B cell (primary cell): Measurements from ENCODE around the gene THAP8. TPM values are rescaled to one million over a fixed set of nuclear protein-coding genes. Genes with fewer than 3 reads are reported as not detected.
"Not testable (repeated sequence)": the region's sequence is repeated elsewhere in the genome, so short reads cannot be mapped to it uniquely, and the experiment has no call there.

ENCODE experiments used
- ATAC-seq: fragments of 200-7000 bp; cut with Tn5 transposase; one replicate; pipeline ENCODE4 v1.10.0; 2021; ENCODE audit warnings: low read depth, mild to moderate bottlenecking, moderate number of reproducible peaks, moderate library complexity
- CTCF ChIA-PET: fragments of 350-600 bp; sonication (Branson Sonifier 250); formaldehyde crosslinking; loops from one replicate; lab custom pipeline; 2021; ENCODE audit warnings: antibody characterized with exemption, inconsistent platforms; lab: Charles Lee
- POLR2A ChIA-PET: fragments of 350-600 bp; sonication (Branson Sonifier 250); formaldehyde crosslinking; loops from one replicate; lab custom pipeline; 2021; ENCODE audit warnings: antibody characterized with exemption; lab: Charles Lee
- DNase-seq: peaks from one replicate; pipeline ENCODE4 v3.0.0; 2013
- H2AFZ ChIP-seq: 2 replicates; pipeline ENCODE4 v1.6.1; 2012; ENCODE audit warnings: mild to moderate bottlenecking, low read depth, low read length; ENCODE audit not compliant: insufficient read depth, poor library complexity, severe bottlenecking
- H3K27ac ChIP-seq, 2 donors: 1 replicate in 1 of 2; 2 replicates in 1 of 2; pipeline ENCODE4 v1.5.1; 2012 to 2013; ENCODE audit warnings: low read length in 2 of 2, mild to moderate bottlenecking in 2 of 2, moderate library complexity in 1 of 2
- H3K27me3 ChIP-seq, 4 experiments: fragments of 200-600 bp in 1 of 4; sonication (generic) in 1 of 4; replicated peaks in 1 of 4; 1 replicate in 2 of 4; 2 replicates in 2 of 4; pipeline versions ENCODE4 v1.6.1 to v1.7.0; 2013 to 2016; ENCODE audit warnings: low read length in 3 of 4, mild to moderate bottlenecking in 2 of 4, mixed read lengths in 1 of 4, moderate library complexity in 1 of 4; ENCODE audit not compliant: insufficient read depth in 4 of 4, control insufficient read depth in 3 of 4; ENCODE audit errors: control extremely low read depth in 1 of 4
- H3K36me3 ChIP-seq, 2 experiments: replicated peaks in 1 of 2; 1 replicate in 1 of 2; 2 replicates in 1 of 2; pipeline versions ENCODE4 v1.6.1 to v1.7.1; 2013; ENCODE audit warnings: low read length in 1 of 2; ENCODE audit not compliant: insufficient read depth in 2 of 2, control insufficient read depth in 1 of 2; ENCODE audit errors: control extremely low read depth in 1 of 2, extremely low read depth in 1 of 2
- H3K4me1 ChIP-seq, 2 donors: fragments of 200-600 bp in 1 of 2; sonication (generic) in 1 of 2; 1 replicate in 1 of 2; 2 replicates in 1 of 2; pipeline versions ENCODE4 v1.5.1 to v1.6.1; 2013 to 2017; ENCODE audit warnings: low read length in 2 of 2; ENCODE audit not compliant: control insufficient read depth in 2 of 2, insufficient read depth in 2 of 2
- H3K4me2 ChIP-seq: replicated peaks from 2 replicates; pipeline ENCODE3; 2012; ENCODE audit warnings: mild to moderate bottlenecking, low read depth, low read length; ENCODE audit not compliant: poor library complexity, severe bottlenecking
- H3K4me3 ChIP-seq, 5 experiments: fragments of 200-600 bp in 1 of 5; sonication (generic) in 1 of 5; 1 replicate in 3 of 5; 2 replicates in 2 of 5; pipeline versions ENCODE4 v1.5.1 to v1.7.0; 2011 to 2016; ENCODE audit warnings: low read length in 4 of 5, mild to moderate bottlenecking in 4 of 5, low read depth in 2 of 5, control low read depth in 1 of 5, moderate library complexity in 1 of 5; ENCODE audit not compliant: insufficient read depth in 1 of 5; ENCODE audit errors: control extremely low read depth in 1 of 5, extremely low read depth in 1 of 5
- H3K79me2 ChIP-seq: fragments of 200-600 bp; sonication (generic); one replicate; pipeline ENCODE4 v1.6.0; 2016; ENCODE audit warnings: low read length; ENCODE audit not compliant: control insufficient read depth, insufficient read depth
- H3K9ac ChIP-seq: fragments of 200-600 bp; sonication (generic); 2 replicates; pipeline ENCODE4 v1.6.1; 2017; ENCODE audit warnings: mild to moderate bottlenecking, low read length, moderate library complexity
- H3K9me3 ChIP-seq, 3 donors: one replicate each; pipeline versions ENCODE4 v1.6.1 to v1.7.1; 2013; ENCODE audit warnings: low read length in 2 of 3; ENCODE audit not compliant: control insufficient read depth in 2 of 3, insufficient read depth in 1 of 3; ENCODE audit errors: control extremely low read depth in 1 of 3
- H4K20me1 ChIP-seq: 2 replicates; pipeline ENCODE4 v1.6.0; 2012; ENCODE audit warnings: mild to moderate bottlenecking, low read length; ENCODE audit not compliant: insufficient read depth, control insufficient read depth, poor library complexity, severe bottlenecking
- H3K27ac Mint-ChIP-seq: one replicate; pipeline ENCODE4 v1.8.0; 2021; ENCODE audit warnings: mixed read lengths
- H3K27me3 Mint-ChIP-seq: one replicate; pipeline ENCODE4 v1.8.0; 2021; ENCODE audit warnings: mixed read lengths
- H3K4me1 Mint-ChIP-seq: one replicate; pipeline ENCODE4 v1.8.0; 2021; ENCODE audit warnings: mixed read lengths
- H3K4me3 Mint-ChIP-seq: one replicate; pipeline ENCODE4 v1.8.0; 2021; ENCODE audit warnings: mixed read lengths
- H3K9me3 Mint-ChIP-seq: one replicate; pipeline ENCODE4 v1.8.0; 2022; ENCODE audit warnings: mixed read lengths; ENCODE audit not compliant: insufficient read depth
- EZH2 ChIP-seq: IDR thresholded peaks from 2 replicates; pipeline ENCODE4 v1.6.1; 2012; ENCODE audit warnings: borderline replicate concordance, low read depth, mild to moderate bottlenecking, moderate library complexity, low read length; ENCODE audit not compliant: insufficient read depth, poor library complexity, severe bottlenecking
- WGBS: methylation state at CpG from one replicate; pipeline ENCODE4 v1.1.5; 2013; ENCODE audit warnings: missing lambda C conversion rate; ENCODE audit not compliant: insufficient coverage; 5-methylcytosine and 5-hydroxymethylcytosine counted together
- intact Hi-C: fragments of 100-400 bp; cut with micrococcal nuclease; formaldehyde crosslinking; loops from one replicate; pipeline ENCODE4 v1.10.0; 2022
- polyA plus RNA-seq: library from polyadenylated mRNA; depleted of rRNA; stranded (reverse); fragments of >200 nt; gene quantifications from 2 replicates; pipeline ENCODE4 v1.2.3, GENCODE V29; 2012
- total RNA-seq, 2 donors: library from RNA; stranded (reverse); fragments of 120-200 nt in 1 of 2; gene quantifications; 1 replicate in 1 of 2; 2 replicates in 1 of 2; pipeline versions ENCODE4 v1.2.3 to v1.2.4, GENCODE V29; 2013 to 2022
- TF ChIP-seq, protein P1 (sequence below): fragments of 200-600 bp; IDR thresholded peaks from one replicate; pipeline ENCODE4 v1.8.0; 2022; ENCODE audit warnings: antibody characterized with exemption, mild to moderate bottlenecking

THAP8 gene
- total and polyA plus RNA-seq, 2 donors (not counting 1 experiment from before 2014, with no cell fraction given), result 4.5 to 5.7 TPM

DNA sequence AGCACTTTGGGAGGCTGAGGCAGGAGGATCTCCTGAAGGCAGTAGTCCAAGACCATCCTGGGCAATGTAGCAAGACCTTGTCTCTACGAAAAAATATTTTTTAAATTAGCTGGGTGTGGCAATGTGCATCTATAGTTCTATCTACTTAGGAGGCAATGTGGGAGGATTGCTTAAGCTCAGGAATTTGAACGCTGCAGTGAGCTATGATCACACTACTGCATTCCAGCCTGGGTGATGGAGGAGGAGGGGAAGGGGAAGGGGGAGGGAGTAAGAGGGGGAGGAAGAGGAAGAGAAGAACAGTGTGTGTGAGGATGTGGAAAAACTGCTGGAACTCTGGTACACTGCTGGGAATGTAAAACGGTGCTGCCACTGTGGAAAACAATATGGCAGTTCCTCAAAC is 12.3 kb downstream of the THAP8 start:
- ChIA-PET POLR2A (no interaction called here), CTCF (no interaction called here)
- no peaks in the 10 kb centered on the region for H3K9me3 Mint-ChIP-seq
- H2AFZ ChIP-seq, result no peak overlapping the region
- H3K27me3 Mint-ChIP-seq, result no peaks in the 10 kb centered on the region
- H3K9ac ChIP-seq, result no peak overlapping the region
- no peaks in the 10 kb centered on the region for H3K36me3 ChIP-seq
- no peak overlapping the region for H3K4me2 ChIP-seq
- no peaks in the 10 kb centered on the region for H3K9me3 ChIP-seq
- intact Hi-C loops, result no loop called here
- 66% methylated on average over 3 of the region's 3 CpGs for WGBS
- no peak overlapping the region for H3K4me3 Mint-ChIP-seq
- no peaks in the 10 kb centered on the region for H4K20me1 ChIP-seq
- no peak overlapping the region for H3K27ac ChIP-seq
- no peak overlapping the region for H3K27ac Mint-ChIP-seq
- no peaks in the 10 kb centered on the region for H3K27me3 ChIP-seq
- H3K4me1 ChIP-seq, result no peaks in the 10 kb centered on the region
- TF ChIP-seq EZH2, result no peak
- TF ChIP-seq, protein P1, sequence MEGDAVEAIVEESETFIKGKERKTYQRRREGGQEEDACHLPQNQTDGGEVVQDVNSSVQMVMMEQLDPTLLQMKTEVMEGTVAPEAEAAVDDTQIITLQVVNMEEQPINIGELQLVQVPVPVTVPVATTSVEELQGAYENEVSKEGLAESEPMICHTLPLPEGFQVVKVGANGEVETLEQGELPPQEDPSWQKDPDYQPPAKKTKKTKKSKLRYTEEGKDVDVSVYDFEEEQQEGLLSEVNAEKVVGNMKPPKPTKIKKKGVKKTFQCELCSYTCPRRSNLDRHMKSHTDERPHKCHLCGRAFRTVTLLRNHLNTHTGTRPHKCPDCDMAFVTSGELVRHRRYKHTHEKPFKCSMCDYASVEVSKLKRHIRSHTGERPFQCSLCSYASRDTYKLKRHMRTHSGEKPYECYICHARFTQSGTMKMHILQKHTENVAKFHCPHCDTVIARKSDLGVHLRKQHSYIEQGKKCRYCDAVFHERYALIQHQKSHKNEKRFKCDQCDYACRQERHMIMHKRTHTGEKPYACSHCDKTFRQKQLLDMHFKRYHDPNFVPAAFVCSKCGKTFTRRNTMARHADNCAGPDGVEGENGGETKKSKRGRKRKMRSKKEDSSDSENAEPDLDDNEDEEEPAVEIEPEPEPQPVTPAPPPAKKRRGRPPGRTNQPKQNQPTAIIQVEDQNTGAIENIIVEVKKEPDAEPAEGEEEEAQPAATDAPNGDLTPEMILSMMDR, result no peak
- no peak overlapping the region for H3K4me3 ChIP-seq
- H3K79me2 ChIP-seq, result no peaks in the 10 kb centered on the region
- DNase-seq (no peak), ATAC-seq (no peak)
- H3K4me1 Mint-ChIP-seq, result no peaks in the 10 kb centered on the region

DNA sequence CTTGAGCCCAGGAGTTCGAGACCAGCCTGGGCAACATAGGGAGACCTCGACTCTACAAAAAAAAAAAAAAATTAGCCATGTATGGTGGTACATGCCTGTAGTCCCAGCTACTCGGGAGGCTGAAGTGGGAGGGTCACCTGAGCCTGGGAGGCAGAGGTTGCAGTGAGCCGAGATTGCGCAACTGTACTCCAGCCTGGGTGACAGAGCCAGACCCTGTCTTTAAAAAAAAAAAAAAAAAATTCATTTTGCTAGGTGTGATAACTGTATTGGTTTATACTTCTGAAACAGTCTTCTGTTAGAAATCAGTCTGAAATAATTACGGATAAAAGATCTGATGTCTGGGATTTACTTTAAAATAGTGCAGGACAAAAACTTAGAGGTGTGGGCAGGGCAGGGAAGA is 13.0 kb downstream of the THAP8 start:
- H3K9me3 ChIP-seq, ATAC-seq, H3K4me3 Mint-ChIP-seq, H3K4me1 Mint-ChIP-seq, H3K36me3 ChIP-seq, H3K9me3 Mint-ChIP-seq, H3K27me3 Mint-ChIP-seq, intact Hi-C loops, H3K4me1 ChIP-seq, H3K4me2 ChIP-seq, H3K4me3 ChIP-seq, H3K9ac ChIP-seq, H3K27ac Mint-ChIP-seq, H4K20me1 ChIP-seq, CTCF ChIA-PET, H3K27ac ChIP-seq, POLR2A ChIA-PET, DNase-seq, H3K79me2 ChIP-seq, H3K27me3 ChIP-seq, H2AFZ ChIP-seq: not testable (repeated sequence)
- WGBS, result 100% methylated on average over 3 of the region's 6 CpGs
